Measurements from ENCODE around the gene ABCG5. TPM values are rescaled to one million over a fixed set of nuclear protein-coding genes. Genes with fewer than 3 reads are reported as not detected.
A peak's percentile ranks its signal among the peaks of the same experiment; 100 is the strongest.

Gene ABCG5
- total RNA-seq, 1 donor from 2014 or later, result not detected

DNA sequence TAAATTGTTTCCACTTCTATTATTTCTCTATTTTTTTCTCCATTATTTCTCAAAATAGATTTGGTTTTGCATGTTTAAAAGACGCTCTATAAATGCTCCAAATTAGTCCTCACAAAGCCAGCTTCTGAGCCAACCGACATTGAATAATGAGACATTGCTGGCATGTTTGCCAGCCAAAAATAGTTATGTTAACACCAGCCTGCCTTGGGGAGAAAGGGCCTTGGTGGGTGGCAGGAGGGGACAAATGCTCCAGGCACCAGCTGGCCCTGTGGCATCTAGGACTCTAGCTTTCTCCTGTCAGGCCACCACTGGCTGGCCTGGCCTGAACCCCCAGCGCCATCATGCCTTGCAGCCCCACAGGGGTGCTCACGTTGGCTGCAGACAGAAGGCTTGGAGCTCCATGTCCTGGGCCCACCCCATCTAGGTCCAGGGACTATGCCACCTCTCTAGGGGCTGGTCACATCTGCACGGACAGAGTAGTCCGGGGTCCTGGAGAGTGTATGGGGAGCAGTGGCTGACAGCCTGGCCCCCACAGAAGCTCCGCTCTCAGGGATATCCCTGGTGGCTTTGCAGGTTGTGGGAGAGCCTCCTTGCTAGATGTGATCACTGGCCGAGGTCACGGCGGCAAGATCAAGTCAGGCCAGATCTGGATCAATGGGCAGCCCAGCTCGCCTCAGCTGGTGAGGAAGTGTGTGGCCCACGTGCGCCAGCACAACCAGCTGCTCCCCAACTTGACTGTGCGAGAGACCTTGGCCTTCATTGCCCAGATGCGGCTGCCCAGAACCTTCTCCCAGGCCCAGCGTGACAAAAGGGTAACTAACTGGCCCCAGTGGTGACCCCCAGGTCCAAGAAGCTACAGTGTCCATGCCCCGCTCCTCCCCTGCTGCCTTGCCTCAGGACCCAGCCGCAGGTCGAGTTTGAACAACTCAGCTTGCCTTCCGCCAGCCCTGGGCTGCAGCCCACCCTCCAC lies 12.7 kb upstream of the ABCG5 start:
- Histone ChIP-seq H3K36me3 (ENCODE audit: control insufficient read depth, insufficient read depth, low read length) (no peaks in the 10 kb centered on the region), H3K4me3 (ENCODE audit: low read depth, low read length) (no peak overlapping the region), H3K27me3 (ENCODE audit: control insufficient read depth, insufficient read depth, low read length) (peaks cover 3% of the 10 kb centered on the region)
- DNase-seq (ENCODE audit: low read depth) (no peak), FAIRE-seq (no peak)
- TF ChIP-seq, protein P1, sequence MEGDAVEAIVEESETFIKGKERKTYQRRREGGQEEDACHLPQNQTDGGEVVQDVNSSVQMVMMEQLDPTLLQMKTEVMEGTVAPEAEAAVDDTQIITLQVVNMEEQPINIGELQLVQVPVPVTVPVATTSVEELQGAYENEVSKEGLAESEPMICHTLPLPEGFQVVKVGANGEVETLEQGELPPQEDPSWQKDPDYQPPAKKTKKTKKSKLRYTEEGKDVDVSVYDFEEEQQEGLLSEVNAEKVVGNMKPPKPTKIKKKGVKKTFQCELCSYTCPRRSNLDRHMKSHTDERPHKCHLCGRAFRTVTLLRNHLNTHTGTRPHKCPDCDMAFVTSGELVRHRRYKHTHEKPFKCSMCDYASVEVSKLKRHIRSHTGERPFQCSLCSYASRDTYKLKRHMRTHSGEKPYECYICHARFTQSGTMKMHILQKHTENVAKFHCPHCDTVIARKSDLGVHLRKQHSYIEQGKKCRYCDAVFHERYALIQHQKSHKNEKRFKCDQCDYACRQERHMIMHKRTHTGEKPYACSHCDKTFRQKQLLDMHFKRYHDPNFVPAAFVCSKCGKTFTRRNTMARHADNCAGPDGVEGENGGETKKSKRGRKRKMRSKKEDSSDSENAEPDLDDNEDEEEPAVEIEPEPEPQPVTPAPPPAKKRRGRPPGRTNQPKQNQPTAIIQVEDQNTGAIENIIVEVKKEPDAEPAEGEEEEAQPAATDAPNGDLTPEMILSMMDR (IDR thresholded peaks at IDR 0.05; ENCODE audit: insufficient read depth, low read length, severe bottlenecking), result no peak

DNA sequence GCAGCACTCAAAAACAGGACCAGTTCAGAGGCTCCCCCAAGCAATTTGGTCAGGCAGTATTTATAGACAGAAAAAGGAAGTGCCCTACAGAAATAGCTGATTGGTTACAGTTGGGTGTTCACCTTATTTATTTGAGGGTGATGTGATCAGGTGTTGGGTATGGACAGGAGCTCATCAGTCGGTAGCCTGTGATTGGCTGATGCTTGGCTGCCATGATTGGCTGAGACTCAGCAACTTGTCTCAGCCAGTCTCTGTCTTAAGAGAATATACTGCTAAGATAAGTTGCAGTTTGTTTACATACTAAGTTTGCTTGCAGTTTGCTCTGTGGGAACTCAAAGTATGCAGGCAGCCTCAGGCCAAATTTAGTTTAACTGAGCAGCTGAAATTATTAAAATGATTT lies 9.6 kb upstream of the ABCG5 start:
- DNase-seq (ENCODE audit: low read depth) (peak; percentile 12), FAIRE-seq (no peak)
- TF ChIP-seq, protein P1 (IDR thresholded peaks at IDR 0.05; ENCODE audit: insufficient read depth, low read length, severe bottlenecking), result no peak
- no peaks in the 10 kb centered on the region for H3K27me3 ChIP-seq (ENCODE audit: control insufficient read depth, insufficient read depth, low read length)
- H3K36me3 ChIP-seq (ENCODE audit: control insufficient read depth, insufficient read depth, low read length), result no peaks in the 10 kb centered on the region
- H3K4me3 ChIP-seq (ENCODE audit: low read depth, low read length), result no peak overlapping the region

DNA sequence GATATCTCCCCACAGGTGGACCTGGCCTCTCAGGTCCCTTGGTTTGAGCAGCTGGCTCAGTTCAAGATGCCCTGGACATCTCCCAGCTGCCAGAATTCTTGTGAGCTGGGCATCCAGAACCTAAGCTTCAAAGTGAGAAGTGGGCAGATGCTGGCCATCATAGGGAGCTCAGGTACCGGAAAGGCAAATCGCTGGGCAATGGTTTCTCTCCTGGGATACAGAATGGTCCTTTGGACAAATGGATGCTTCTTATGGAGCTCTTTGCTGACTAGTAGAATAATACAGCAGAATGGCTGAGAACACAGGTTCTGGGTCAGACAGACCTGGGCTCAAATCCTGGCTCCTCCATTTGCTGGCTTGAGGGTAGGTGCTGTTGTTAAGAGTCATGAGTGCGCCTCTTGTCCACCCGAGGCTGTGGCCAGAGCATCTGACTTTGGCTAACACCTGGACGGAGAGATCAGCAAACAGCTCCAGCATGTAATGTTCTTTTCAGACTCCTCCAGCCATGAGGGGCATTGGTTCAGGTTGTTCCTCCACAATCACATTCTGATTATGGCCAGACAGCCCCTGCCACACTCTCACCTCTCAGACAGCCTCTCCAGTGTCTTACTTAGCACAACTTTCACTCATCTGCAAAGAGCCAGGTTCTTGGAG lies 7.6 kb upstream of the ABCG5 start:
- no peak for DNase-seq (ENCODE audit: low read depth)
- Histone ChIP-seq H3K27me3 (ENCODE audit: control insufficient read depth, insufficient read depth, low read length) (peaks cover 2% of the 10 kb centered on the region), H3K4me3 (ENCODE audit: low read depth, low read length) (no peak overlapping the region), H3K36me3 (ENCODE audit: control insufficient read depth, insufficient read depth, low read length) (no peaks in the 10 kb centered on the region)
- TF ChIP-seq, protein P1 (IDR thresholded peaks at IDR 0.05; ENCODE audit: insufficient read depth, low read length, severe bottlenecking), result no peak
- no peak for FAIRE-seq

DNA sequence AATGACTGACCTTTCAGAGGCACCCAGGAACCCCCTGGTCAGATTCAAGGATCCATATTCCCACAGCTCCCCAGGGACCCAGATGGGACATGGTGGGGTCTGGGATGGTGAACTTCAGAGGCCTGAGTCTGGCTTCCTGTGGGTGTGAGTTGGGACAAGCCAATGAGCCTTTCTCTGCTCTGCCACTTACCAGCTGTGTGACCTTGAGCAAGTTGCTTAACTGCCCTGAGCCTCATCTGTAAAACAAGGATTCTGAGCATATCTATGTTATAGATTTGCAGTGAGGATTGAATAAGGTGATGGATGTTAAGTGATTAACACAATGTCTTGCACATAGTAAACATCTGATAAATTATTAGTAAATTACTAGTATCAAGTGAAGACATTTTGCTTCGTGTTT lies 6.5 kb upstream of the ABCG5 start:
- Histone ChIP-seq H3K4me3 (ENCODE audit: low read depth, low read length) (no peak overlapping the region), H3K36me3 (ENCODE audit: control insufficient read depth, insufficient read depth, low read length) (no peaks in the 10 kb centered on the region), H3K27me3 (ENCODE audit: control insufficient read depth, insufficient read depth, low read length) (peaks cover 2% of the 10 kb centered on the region)
- TF ChIP-seq, protein P1 (IDR thresholded peaks at IDR 0.05; ENCODE audit: insufficient read depth, low read length, severe bottlenecking), result no peak
- DNase-seq (ENCODE audit: low read depth) (no peak), FAIRE-seq (no peak)

DNA sequence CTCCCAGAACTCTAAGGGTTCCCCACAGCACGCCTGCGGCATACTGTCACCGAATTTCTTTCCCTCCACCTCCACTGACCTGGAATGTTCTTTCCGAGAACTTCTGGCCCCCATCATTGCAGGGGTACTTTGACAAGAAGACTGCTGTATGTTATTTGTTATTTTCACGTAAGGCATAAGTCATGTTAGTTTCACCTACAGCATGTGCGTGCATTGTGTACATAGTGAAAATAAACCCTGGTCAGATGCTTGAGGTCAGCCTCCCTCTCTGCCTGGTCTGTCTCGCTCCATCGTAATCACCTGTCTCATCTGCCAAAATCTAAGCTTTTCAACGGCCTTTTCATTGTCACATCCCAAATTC lies 4.2 kb upstream of the ABCG5 start:
- peak; percentile 13 for FAIRE-seq
- H3K4me3 ChIP-seq (ENCODE audit: low read depth, low read length), result no peak overlapping the region
- H3K27me3 ChIP-seq (ENCODE audit: control insufficient read depth, insufficient read depth, low read length), result peaks cover 2% of the 10 kb centered on the region
- DNase-seq (ENCODE audit: low read depth), result no peak
- TF ChIP-seq, protein P1 (IDR thresholded peaks at IDR 0.05; ENCODE audit: insufficient read depth, low read length, severe bottlenecking), result no peak
- no peaks in the 10 kb centered on the region for H3K36me3 ChIP-seq (ENCODE audit: control insufficient read depth, insufficient read depth, low read length)
